Right atrium auricular region (tissue), 2 donors: ENCODE data around the gene SUSD2. TPM values are rescaled to one million over a fixed set of nuclear protein-coding genes. Genes with fewer than 3 reads are reported as not detected.
"Not testable (repeated sequence)": the region's sequence is repeated elsewhere in the genome, so short reads cannot be mapped to it uniquely, and the experiment has no call there.

Source experiments
- DNase-seq: peaks from one replicate; pipeline ENCODE4 v3.0.0-alpha.2; 2019; ENCODE audit warnings: low spot score
- H3K27ac ChIP-seq, 2 donors: fragments of 200-600 bp; sonication (generic); 1 replicate in 1 of 2; 2 replicates in 1 of 2; pipeline ENCODE4 v1.5.1; 2016 to 2019
- H3K27me3 ChIP-seq, 2 donors: fragments of 200-600 bp; sonication (generic); one replicate each; pipeline versions ENCODE4 v1.5.1 to v1.6.0; 2017 to 2019
- H3K36me3 ChIP-seq: fragments of 200-600 bp; sonication (generic); one replicate; pipeline ENCODE4 v1.5.1; 2016
- H3K4me1 ChIP-seq, 2 donors: fragments of 200-600 bp; sonication (generic); one replicate each; pipeline versions ENCODE4 v1.5.1 to v1.6.0; 2017 to 2019
- H3K4me3 ChIP-seq, 2 donors: fragments of 200-600 bp; sonication (generic); 1 replicate in 1 of 2; 2 replicates in 1 of 2; pipeline ENCODE4 v1.5.1; 2017 to 2019; ENCODE audit warnings: mild to moderate bottlenecking in 1 of 2, moderate library complexity in 1 of 2
- H3K9me3 ChIP-seq, 2 donors: fragments of 200-600 bp; sonication (generic); one replicate each; pipeline ENCODE4 v1.5.1; 2019
- total RNA-seq, 2 donors: library from RNA; depleted of rRNA; stranded (reverse); fragments of >200 nt; gene quantifications; one replicate each; pipeline ENCODE4 v1.1.0, GENCODE V29; 2016
- TF ChIP-seq, protein P1 (sequence below), 2 donors: fragments of 200-600 bp; sonication (generic); IDR thresholded peaks; one replicate each; pipeline ENCODE4 v1.5.1; 2019; ENCODE audit warnings: antibody characterized with exemption in 2 of 2

SUSD2 gene
- total RNA-seq, 2 donors from 2014 or later = 4.9 to 9.5 TPM

GRCh38 chr22:24207264-24208011 lies 26.2 kb downstream of the SUSD2 start:
- peaks cover 0 to 22% of the 10 kb centered on the region in 2 donors for H3K4me1 ChIP-seq
- TF ChIP-seq, protein P1, sequence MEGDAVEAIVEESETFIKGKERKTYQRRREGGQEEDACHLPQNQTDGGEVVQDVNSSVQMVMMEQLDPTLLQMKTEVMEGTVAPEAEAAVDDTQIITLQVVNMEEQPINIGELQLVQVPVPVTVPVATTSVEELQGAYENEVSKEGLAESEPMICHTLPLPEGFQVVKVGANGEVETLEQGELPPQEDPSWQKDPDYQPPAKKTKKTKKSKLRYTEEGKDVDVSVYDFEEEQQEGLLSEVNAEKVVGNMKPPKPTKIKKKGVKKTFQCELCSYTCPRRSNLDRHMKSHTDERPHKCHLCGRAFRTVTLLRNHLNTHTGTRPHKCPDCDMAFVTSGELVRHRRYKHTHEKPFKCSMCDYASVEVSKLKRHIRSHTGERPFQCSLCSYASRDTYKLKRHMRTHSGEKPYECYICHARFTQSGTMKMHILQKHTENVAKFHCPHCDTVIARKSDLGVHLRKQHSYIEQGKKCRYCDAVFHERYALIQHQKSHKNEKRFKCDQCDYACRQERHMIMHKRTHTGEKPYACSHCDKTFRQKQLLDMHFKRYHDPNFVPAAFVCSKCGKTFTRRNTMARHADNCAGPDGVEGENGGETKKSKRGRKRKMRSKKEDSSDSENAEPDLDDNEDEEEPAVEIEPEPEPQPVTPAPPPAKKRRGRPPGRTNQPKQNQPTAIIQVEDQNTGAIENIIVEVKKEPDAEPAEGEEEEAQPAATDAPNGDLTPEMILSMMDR (IDR thresholded peaks at IDR 0.05) = no peak
- H3K27me3 ChIP-seq = no peaks in the 10 kb centered on the region
- H3K9me3 ChIP-seq = peaks cover 0 to 6% of the 10 kb centered on the region in 2 donors
- H3K36me3 ChIP-seq = no peaks in the 10 kb centered on the region
- DNase-seq = no peak
- peak overlapping the region; percentile 75 to 89 for H3K27ac ChIP-seq
- H3K4me3 ChIP-seq = no peak overlapping the region

DNA sequence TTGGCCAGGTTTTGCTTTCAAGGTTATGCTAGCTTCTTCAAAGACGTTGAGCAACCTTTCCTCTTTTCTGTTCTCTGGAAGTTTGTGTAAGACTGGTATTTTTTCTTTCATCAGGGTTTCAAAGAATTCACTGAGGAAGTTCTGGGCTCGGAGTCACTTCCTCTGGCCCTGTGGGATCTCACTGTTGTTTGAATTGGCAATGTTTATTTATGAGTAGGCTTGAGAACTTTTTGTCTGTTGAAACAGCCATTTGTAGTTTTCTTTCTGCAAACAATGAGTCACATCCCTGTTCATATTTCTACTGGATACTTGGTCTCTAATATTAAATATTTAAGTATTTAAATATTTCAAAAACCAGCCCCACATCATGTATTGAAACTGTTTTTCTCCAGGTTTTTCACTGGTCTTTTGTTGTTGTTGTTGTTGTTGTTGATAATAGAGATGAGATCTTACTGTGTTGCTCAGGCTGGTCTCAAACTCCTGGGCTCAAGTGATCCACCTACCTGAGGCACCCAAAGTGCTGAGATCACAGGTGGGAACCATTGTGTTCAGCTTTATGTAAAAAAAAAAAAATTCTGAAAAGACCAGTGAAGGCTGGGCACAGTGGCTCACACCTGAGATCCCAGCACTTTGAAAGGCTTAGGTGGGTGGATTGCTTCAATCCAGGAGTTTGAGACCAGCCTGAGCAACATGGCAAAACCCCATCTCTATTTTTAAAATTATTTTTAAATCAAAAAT lies 26.9 kb downstream of the SUSD2 start:
- no peaks in the 10 kb centered on the region for H3K36me3 ChIP-seq

GRCh38 chr22:24209016-24209415 lies 27.7 kb downstream of the SUSD2 start:
- TF ChIP-seq, protein P1 (IDR thresholded peaks at IDR 0.05) = no peak
- H3K27ac ChIP-seq = peak overlapping the region in 1 of 2 donors; percentile 56
- H3K9me3 ChIP-seq = peaks cover 0 to 6% of the 10 kb centered on the region in 2 donors
- H3K27me3 ChIP-seq = no peaks in the 10 kb centered on the region
- no peak overlapping the region for H3K4me3 ChIP-seq
- no peak for DNase-seq
- H3K4me1 ChIP-seq = peaks cover 0 to 22% of the 10 kb centered on the region in 2 donors
- H3K36me3 ChIP-seq = no peaks in the 10 kb centered on the region

More for the DNA sequence above, 26.9 kb downstream of the SUSD2 start:
- TF ChIP-seq, protein P1 (IDR thresholded peaks at IDR 0.05) = no peak
- peaks cover 0 to 22% of the 10 kb centered on the region in 2 donors for H3K4me1 ChIP-seq
- no peaks in the 10 kb centered on the region for H3K27me3 ChIP-seq
- H3K4me3 ChIP-seq = no peak overlapping the region
- peaks cover 0 to 6% of the 10 kb centered on the region in 2 donors for H3K9me3 ChIP-seq
- H3K27ac ChIP-seq = peak overlapping the region; percentile 75 to 89
- peak; percentile 86 for DNase-seq

DNA sequence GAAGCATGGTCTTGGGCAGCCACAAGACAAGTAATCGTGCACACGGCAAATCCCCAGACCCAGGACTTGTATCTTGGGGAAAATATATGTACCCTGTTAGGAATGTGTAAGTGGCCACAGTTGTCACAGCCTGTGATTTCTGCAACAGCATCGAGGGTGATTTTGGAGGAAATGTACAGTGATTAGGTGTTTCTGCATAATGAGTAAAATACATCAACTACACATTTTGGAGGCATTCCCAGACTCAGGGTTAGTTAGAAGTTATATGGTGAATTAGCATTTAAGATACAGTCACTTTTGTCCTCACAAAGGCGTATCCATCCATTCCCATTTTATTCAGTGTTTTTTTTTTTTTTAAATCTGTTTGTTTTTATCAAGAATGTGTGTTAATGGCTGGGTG lies 28.4 kb downstream of the SUSD2 start:
- no peak overlapping the region for H3K4me3 ChIP-seq
- TF ChIP-seq, protein P1 (IDR thresholded peaks at IDR 0.05) = no peak
- H3K36me3 ChIP-seq = no peaks in the 10 kb centered on the region

GRCh38 chr22:24210409-24210808 lies 29.1 kb downstream of the SUSD2 start:
- peaks cover 0 to 22% of the 10 kb centered on the region in 2 donors for H3K4me1 ChIP-seq
- not testable (repeated sequence) for H3K36me3 ChIP-seq, H3K27me3 ChIP-seq, H3K4me3 ChIP-seq, H3K9me3 ChIP-seq, H3K27ac ChIP-seq, DNase-seq

More for the DNA sequence above, 28.4 kb downstream of the SUSD2 start:
- no peak for DNase-seq
- Histone ChIP-seq H3K9me3 (peaks cover 0 to 4% of the 10 kb centered on the region in 2 donors), H3K27ac (no peak overlapping the region), H3K27me3 (no peaks in the 10 kb centered on the region), H3K4me1 (peaks cover 0 to 22% of the 10 kb centered on the region in 2 donors)

GRCh38 chr22:24211716-24212115 lies 30.4 kb downstream of the SUSD2 start:
- not testable (repeated sequence) for H3K27me3 ChIP-seq, H3K9me3 ChIP-seq, DNase-seq, H3K27ac ChIP-seq, H3K36me3 ChIP-seq, H3K4me3 ChIP-seq
- peaks cover 0 to 18% of the 10 kb centered on the region in 2 donors for H3K4me1 ChIP-seq

DNA sequence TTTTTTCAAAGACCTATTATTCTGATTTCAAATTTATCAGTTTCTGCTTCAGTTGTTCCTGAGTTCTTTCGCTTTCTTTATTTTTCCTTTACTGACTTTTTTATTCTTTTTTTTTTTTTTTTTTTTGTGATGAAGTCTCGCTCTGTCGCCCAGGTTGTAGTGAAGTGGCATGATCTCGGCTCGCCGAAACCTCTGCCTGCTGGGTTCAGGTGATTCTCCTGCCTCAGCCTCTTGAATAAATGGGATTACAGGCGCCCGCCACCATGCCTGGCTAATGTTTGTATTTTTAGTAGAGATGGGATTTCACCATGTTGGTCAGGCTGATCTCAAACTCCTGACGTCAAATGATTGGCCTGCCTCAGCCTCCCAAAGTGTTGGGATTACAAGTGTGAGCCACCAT lies 31.8 kb downstream of the SUSD2 start:
- not testable (repeated sequence) for DNase-seq, H3K36me3 ChIP-seq, H3K4me1 ChIP-seq, H3K27ac ChIP-seq, H3K27me3 ChIP-seq, H3K4me3 ChIP-seq, H3K9me3 ChIP-seq
